ENCODE results near the gene CA10. TPM values are rescaled to one million over a fixed set of nuclear protein-coding genes. Genes with fewer than 3 reads are reported as not detected.

Gene CA10
- total and polyA plus RNA-seq, 2 experiments from 2014 or later, result 0.92 to 1.5 TPM

DNA sequence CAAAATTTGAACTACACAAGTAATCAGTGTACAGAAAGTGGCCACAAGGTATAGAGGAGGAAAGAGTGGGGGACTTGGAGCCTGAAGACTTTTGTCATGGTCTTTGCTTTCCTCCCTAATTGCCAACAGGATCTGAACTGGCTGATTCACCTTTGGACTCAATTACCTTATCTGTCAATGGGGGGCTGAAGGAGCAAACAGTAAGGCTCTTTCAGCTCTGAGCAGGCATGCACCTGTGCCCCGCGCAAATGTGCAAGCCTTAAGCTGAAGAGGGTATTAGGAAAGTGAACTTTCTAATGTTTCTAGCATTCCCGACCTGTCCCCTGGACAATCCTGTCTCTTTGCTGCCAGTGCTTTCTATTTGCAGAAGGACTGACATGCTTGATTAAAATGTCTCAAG lies 302.7 kb downstream of the CA10 start:
- no peak overlapping the region for H3K4me3 ChIP-seq
- H3K36me3 Mint-ChIP-seq (ENCODE audit: low read depth), result no peaks in the 10 kb centered on the region
- H4K20me1 ChIP-seq (replicated peaks; ENCODE audit: insufficient read depth), result no peaks in the 10 kb centered on the region
- H3K79me2 ChIP-seq (replicated peaks; ENCODE audit: insufficient read depth), result no peaks in the 10 kb centered on the region
- no peaks in the 10 kb centered on the region for H3K27me3 ChIP-seq (ENCODE audit: insufficient read depth)
- no peaks in the 10 kb centered on the region for H3K9me2 ChIP-seq (ENCODE audit: insufficient read depth)
- no peaks in the 10 kb centered on the region for H3K4me1 ChIP-seq (ENCODE audit: insufficient read depth)
- H2AFZ ChIP-seq, result no peak overlapping the region
- ATAC-seq, result no peak
- no peak overlapping the region for H3K4me3 Mint-ChIP-seq
- no peaks in the 10 kb centered on the region for H3K27me3 Mint-ChIP-seq (ENCODE audit: insufficient read depth, low read depth, poor library complexity)
- H3K27ac Mint-ChIP-seq, result no peak overlapping the region
- no peaks in the 10 kb centered on the region for H3K36me3 ChIP-seq (ENCODE audit: insufficient read depth)
- H3K4me1 Mint-ChIP-seq, result no peaks in the 10 kb centered on the region
- H3K9me3 Mint-ChIP-seq, result no peaks in the 10 kb centered on the region
- H3K4me2 ChIP-seq, result no peak overlapping the region
- no peak for DNase-seq (ENCODE audit: low spot score)
- H3F3A ChIP-seq (replicated peaks; ENCODE audit: low read depth), result no peaks in the 10 kb centered on the region
- H3K27ac ChIP-seq (ENCODE audit: low read depth), result no peak overlapping the region
- TF ChIP-seq ZNF114 (CRISPR knock-in tag; IDR thresholded peaks at IDR 0.05) (no peak), NANOG (IDR thresholded peaks at IDR 0.05; ENCODE audit: borderline replicate concordance) (no peak), EZH2phosphoT487 (IDR thresholded peaks at IDR 0.05; ENCODE audit: unreplicated experiment) (no peak), CREB1 (CRISPR knock-in tag; IDR thresholded peaks at IDR 0.05; ENCODE audit: low read depth) (no peak), ETS1 (IDR thresholded peaks at IDR 0.05) (no peak), JUNB (IDR thresholded peaks at IDR 0.05; ENCODE audit: unreplicated experiment) (no peak)
- TF ChIP-seq, protein P1, sequence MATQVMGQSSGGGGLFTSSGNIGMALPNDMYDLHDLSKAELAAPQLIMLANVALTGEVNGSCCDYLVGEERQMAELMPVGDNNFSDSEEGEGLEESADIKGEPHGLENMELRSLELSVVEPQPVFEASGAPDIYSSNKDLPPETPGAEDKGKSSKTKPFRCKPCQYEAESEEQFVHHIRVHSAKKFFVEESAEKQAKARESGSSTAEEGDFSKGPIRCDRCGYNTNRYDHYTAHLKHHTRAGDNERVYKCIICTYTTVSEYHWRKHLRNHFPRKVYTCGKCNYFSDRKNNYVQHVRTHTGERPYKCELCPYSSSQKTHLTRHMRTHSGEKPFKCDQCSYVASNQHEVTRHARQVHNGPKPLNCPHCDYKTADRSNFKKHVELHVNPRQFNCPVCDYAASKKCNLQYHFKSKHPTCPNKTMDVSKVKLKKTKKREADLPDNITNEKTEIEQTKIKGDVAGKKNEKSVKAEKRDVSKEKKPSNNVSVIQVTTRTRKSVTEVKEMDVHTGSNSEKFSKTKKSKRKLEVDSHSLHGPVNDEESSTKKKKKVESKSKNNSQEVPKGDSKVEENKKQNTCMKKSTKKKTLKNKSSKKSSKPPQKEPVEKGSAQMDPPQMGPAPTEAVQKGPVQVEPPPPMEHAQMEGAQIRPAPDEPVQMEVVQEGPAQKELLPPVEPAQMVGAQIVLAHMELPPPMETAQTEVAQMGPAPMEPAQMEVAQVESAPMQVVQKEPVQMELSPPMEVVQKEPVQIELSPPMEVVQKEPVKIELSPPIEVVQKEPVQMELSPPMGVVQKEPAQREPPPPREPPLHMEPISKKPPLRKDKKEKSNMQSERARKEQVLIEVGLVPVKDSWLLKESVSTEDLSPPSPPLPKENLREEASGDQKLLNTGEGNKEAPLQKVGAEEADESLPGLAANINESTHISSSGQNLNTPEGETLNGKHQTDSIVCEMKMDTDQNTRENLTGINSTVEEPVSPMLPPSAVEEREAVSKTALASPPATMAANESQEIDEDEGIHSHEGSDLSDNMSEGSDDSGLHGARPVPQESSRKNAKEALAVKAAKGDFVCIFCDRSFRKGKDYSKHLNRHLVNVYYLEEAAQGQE (IDR thresholded peaks at IDR 0.05; ENCODE audit: unreplicated experiment), result no peak

GRCh38 chr17:51853857-51854256 lies 304.7 kb downstream of the CA10 start:
- Histone ChIP-seq H3K27me3 (ENCODE audit: insufficient read depth) (no peaks in the 10 kb centered on the region), H4K20me1 (replicated peaks; ENCODE audit: insufficient read depth) (no peaks in the 10 kb centered on the region), H3K79me2 (replicated peaks; ENCODE audit: insufficient read depth) (no peaks in the 10 kb centered on the region), H3K27ac (ENCODE audit: low read depth) (no peak overlapping the region), H3K4me1 (ENCODE audit: insufficient read depth) (no peaks in the 10 kb centered on the region), H3K36me3 (ENCODE audit: insufficient read depth) (no peaks in the 10 kb centered on the region), H3F3A (replicated peaks; ENCODE audit: low read depth) (no peaks in the 10 kb centered on the region), H3K9me2 (ENCODE audit: insufficient read depth) (no peaks in the 10 kb centered on the region), H3K4me3 (no peak overlapping the region), H2AFZ (no peak overlapping the region), H3K4me2 (no peak overlapping the region)
- Mint-ChIP-seq H3K27me3 (ENCODE audit: insufficient read depth, low read depth, poor library complexity) (no peaks in the 10 kb centered on the region), H3K27ac (no peak overlapping the region), H3K4me3 (no peak overlapping the region), H3K36me3 (ENCODE audit: low read depth) (no peaks in the 10 kb centered on the region), H3K4me1 (no peaks in the 10 kb centered on the region), H3K9me3 (no peaks in the 10 kb centered on the region)
- TF ChIP-seq, protein P2, sequence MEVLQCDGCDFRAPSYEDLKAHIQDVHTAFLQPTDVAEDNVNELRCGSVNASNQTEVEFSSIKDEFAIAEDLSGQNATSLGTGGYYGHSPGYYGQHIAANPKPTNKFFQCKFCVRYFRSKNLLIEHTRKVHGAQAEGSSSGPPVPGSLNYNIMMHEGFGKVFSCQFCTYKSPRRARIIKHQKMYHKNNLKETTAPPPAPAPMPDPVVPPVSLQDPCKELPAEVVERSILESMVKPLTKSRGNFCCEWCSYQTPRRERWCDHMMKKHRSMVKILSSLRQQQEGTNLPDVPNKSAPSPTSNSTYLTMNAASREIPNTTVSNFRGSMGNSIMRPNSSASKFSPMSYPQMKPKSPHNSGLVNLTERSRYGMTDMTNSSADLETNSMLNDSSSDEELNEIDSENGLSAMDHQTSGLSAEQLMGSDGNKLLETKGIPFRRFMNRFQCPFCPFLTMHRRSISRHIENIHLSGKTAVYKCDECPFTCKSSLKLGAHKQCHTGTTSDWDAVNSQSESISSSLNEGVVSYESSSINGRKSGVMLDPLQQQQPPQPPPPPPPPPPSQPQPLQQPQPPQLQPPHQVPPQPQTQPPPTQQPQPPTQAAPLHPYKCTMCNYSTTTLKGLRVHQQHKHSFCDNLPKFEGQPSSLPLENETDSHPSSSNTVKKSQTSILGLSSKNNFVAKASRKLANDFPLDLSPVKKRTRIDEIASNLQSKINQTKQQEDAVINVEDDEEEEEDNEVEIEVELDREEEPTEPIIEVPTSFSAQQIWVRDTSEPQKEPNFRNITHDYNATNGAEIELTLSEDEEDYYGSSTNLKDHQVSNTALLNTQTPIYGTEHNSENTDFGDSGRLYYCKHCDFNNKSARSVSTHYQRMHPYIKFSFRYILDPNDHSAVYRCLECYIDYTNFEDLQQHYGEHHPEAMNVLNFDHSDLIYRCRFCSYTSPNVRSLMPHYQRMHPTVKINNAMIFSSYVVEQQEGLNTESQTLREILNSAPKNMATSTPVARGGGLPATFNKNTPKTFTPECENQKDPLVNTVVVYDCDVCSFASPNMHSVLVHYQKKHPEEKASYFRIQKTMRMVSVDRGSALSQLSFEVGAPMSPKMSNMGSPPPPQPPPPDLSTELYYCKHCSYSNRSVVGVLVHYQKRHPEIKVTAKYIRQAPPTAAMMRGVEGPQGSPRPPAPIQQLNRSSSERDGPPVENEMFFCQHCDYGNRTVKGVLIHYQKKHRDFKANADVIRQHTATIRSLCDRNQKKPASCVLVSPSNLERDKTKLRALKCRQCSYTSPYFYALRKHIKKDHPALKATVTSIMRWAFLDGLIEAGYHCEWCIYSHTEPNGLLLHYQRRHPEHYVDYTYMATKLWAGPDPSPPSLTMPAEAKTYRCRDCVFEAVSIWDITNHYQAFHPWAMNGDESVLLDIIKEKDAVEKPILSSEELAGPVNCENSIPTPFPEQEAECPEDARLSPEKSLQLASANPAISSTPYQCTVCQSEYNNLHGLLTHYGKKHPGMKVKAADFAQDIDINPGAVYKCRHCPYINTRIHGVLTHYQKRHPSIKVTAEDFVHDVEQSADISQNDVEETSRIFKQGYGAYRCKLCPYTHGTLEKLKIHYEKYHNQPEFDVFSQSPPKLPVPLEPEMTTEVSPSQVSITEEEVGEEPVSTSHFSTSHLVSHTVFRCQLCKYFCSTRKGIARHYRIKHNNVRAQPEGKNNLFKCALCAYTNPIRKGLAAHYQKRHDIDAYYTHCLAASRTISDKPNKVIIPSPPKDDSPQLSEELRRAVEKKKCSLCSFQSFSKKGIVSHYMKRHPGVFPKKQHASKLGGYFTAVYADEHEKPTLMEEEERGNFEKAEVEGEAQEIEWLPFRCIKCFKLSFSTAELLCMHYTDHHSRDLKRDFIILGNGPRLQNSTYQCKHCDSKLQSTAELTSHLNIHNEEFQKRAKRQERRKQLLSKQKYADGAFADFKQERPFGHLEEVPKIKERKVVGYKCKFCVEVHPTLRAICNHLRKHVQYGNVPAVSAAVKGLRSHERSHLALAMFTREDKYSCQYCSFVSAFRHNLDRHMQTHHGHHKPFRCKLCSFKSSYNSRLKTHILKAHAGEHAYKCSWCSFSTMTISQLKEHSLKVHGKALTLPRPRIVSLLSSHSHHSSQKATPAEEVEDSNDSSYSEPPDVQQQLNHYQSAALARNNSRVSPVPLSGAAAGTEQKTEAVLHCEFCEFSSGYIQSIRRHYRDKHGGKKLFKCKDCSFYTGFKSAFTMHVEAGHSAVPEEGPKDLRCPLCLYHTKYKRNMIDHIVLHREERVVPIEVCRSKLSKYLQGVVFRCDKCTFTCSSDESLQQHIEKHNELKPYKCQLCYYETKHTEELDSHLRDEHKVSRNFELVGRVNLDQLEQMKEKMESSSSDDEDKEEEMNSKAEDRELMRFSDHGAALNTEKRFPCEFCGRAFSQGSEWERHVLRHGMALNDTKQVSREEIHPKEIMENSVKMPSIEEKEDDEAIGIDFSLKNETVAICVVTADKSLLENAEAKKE (CRISPR knock-in tag; IDR thresholded peaks at IDR 0.05), result no peak
- no peak for TF ChIP-seq POLR2AphosphoS5 (IDR thresholded peaks at IDR 0.05; ENCODE audit: low read depth)
- no peak for TF ChIP-seq JUNB (IDR thresholded peaks at IDR 0.05; ENCODE audit: unreplicated experiment)
- no peak for TF ChIP-seq NANOG (IDR thresholded peaks at IDR 0.05; ENCODE audit: borderline replicate concordance)
- ATAC-seq (no peak), DNase-seq (ENCODE audit: low spot score) (no peak)

All from GM23338 (cell line).